ENCODE measurements around the gene RHOJ.

- TF ChIP-seq CTCF (conservative IDR thresholded peaks at IDR 0.05; ENCODE audit: low read depth, low read length) = no peak
- TF ChIP-seq EZH2 (IDR thresholded peaks at IDR 0.05; ENCODE audit: borderline replicate concordance, low read depth, low read length, poor library complexity, severe bottlenecking) = no peak
Measured at GRCh38 chr14:63299351-63300110, 95.3 kb downstream of the RHOJ start.
